MV-4-11 (cell line): ENCODE measurements around the gene ACTRT2.

Experiments
- DNase-seq: peaks from one replicate; lab custom pipeline; 2025; lab: John Stamatoyannopoulos, UW

ACTRT2 gene

DNA sequence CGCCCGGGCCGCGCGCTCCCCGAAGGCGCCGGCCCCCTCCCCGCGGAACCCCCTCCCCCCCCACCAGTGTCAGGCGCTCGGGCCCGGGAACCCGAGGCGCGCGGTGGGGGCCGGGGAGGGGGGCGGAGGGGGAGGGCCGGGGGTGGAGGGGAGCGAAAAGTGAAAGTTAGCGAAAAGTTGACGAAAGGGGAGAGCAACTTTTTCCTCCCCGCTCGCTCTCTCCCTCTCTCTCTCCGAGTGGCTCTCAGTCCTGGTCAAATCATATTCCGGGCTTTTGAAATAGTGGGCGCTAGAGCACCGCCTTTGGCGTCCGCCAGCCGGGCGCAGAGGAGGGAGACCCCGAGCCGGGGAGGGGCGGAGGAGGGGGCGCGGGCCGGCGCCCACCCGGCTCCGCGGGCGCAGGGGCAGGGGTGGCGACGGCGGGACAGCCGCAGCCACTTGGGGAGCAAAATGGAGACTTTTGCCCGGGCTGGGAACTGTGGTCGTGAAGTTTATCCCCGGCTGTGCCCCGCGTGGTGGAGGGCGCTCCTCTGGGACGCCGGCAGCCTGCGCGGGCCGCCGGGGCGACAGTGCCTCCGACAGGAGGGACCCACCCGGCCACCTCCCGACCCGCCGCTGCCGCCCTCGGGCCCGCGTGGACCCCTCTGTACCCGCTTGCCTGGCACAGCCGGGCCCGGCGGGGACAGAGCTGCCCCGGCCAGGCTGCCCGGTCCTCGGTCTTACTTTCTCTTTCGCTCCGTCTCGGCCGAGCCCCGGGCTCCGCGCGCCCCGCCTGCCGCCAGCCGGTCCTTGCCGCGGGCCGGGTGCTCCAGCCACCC is 48.4 kb downstream of the ACTRT2 start:
- no peak for DNase-seq

DNA sequence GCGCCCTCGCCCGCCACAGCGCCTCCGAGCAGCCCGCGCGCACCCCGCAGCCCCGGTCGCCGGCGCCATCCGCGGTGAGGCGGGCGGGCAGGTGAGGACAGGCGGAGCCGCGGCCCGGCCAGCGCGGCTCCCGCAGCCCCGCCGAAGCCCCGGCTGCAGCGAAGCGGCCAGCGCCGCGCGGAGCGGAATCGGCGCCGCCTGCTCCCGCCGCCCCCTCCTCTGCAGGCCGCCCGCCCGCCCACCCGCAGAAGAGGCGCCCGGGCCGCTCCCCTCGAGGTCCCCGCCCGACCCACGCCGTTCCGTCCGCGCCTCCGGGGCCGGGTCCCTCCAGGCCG is 49.0 kb downstream of the ACTRT2 start:
- no peak for DNase-seq

- no peak for DNase-seq
These were observed 49.6 kb downstream of the ACTRT2 start for GRCh38 chr1:3070644-3071564.

DNA sequence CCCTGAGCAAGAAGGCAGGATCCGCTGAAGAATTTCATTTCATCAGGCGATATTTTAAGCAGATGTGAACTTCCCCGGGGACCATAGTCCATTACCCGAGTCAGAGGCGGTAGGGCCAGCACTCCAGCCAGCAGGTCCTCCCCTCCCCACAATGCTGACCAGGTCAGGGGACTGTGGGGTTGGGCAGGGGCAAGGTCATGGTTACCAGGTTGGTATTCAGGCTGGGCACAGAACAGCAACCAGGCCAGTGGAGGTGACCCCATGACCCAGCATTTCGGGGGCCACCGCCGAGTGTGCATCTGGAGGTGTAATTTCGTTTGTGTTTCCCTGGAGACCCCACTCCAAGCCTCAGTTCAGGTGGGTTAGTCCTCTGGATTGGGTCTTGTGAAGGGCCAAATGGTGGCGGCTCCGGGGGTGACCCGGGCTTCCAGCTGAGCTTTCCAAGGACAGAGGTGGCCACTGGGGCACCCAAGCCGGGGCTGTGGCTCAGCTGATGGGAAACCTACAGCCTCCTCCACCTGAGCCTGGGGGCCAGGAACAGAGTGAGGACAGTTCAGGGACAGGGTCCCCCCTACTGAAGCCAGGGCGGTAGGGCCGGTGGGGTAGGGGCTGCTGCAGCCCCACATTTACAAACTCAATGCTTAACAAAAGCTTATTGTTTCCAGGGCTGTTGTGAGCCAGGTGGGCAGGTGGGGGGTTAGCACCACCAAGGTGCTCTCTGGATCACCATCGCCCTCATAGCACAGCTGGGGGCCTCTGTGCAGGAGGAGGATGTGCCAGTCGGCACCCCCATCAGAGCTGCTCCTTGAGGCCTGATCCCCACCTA is 50.5 kb downstream of the ACTRT2 start:
- DNase-seq: no peak
